Measurements from ENCODE around the gene KCNK13.

DNA sequence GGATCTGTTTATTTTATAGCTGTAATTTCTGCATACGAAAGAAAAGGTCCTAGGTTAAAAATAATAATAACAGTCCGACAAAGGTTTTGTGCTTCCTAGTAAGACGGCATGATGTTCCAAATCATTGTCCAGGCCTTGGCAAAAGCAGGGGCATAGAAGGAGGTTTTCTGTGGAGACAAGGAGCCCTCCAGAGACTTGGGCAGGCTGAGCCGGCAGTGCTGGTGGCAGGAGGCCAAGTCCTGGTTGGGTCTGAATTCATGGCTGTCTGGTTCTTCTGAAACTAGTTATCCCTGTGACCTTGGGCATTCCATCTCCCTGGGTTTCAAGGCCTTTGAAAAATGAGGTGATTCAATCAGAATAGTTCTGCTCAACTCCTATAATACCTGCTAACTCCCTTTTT, 44.0 kb downstream of the KCNK13 start:
- TF ChIP-seq, protein P1, sequence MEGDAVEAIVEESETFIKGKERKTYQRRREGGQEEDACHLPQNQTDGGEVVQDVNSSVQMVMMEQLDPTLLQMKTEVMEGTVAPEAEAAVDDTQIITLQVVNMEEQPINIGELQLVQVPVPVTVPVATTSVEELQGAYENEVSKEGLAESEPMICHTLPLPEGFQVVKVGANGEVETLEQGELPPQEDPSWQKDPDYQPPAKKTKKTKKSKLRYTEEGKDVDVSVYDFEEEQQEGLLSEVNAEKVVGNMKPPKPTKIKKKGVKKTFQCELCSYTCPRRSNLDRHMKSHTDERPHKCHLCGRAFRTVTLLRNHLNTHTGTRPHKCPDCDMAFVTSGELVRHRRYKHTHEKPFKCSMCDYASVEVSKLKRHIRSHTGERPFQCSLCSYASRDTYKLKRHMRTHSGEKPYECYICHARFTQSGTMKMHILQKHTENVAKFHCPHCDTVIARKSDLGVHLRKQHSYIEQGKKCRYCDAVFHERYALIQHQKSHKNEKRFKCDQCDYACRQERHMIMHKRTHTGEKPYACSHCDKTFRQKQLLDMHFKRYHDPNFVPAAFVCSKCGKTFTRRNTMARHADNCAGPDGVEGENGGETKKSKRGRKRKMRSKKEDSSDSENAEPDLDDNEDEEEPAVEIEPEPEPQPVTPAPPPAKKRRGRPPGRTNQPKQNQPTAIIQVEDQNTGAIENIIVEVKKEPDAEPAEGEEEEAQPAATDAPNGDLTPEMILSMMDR (IDR thresholded peaks at IDR 0.05), result no peak
- no peak for TF ChIP-seq EP300 (IDR thresholded peaks at IDR 0.05)

Data from gastroesophageal sphincter (tissue), 3 donors.